HepG2 (cell line): ENCODE results near the gene ZNF584. TPM values are rescaled to one million over a fixed set of nuclear protein-coding genes. Genes with fewer than 3 reads are reported as not detected.

ENCODE experiments used
- ATAC-seq: fragments of 200-7000 bp; cut with Tn5 transposase; 3 replicates; pipeline ENCODE4 v1.9.1; 2020; ENCODE audit warnings: mild to moderate bottlenecking, moderate library complexity
- BruUV-seq: library from RNA; stranded (reverse); fragments of 400-500 nt; replicated peaks from 2 replicates; lab custom pipeline; 2021; lab: Mats Ljungman, UMichigan
- CTCF ChIA-PET: fragments of 300-600 bp; formaldehyde crosslinking; extraction: SDS; loops from one replicate; lab custom pipeline; 2021; ENCODE audit warnings: low total read pairs, inconsistent platforms, low intra/inter-chr PET ratio; lab: Yijun Ruan, JAX
- POLR2A ChIA-PET: fragments of 350-600 bp; sonication (Branson Sonifier 250); formaldehyde crosslinking; loops from one replicate; lab custom pipeline; 2020; ENCODE audit warnings: antibody characterized with exemption, inconsistent platforms; lab: Yijun Ruan, JAX
- DNase-seq: peaks from one replicate; pipeline ENCODE4 v3.0.0-alpha.2; 2015; ENCODE audit warnings: low spot score
- FAIRE-seq: peaks from 3 replicates; lab custom pipeline; 2011; peaks lifted over from hg19 to GRCh38; lab: Jason Lieb, UNC
- H2AFZ ChIP-seq: one replicate; pipeline ENCODE4 v1.6.1; 2011; ENCODE audit warnings: low read length, inconsistent platforms
- H3K27ac ChIP-seq: fragments of 300-600 bp; 3 replicates; pipeline ENCODE4 v1.8.0; 2011; ENCODE audit warnings: mixed run types, mild to moderate bottlenecking, mixed read lengths, low read length, inconsistent platforms; ENCODE audit not compliant: insufficient read depth; ENCODE audit errors: extremely low read length
- H3K27me3 ChIP-seq, 2 experiments: fragments of 200-600 bp in 1 of 2; 2 replicates in 1 of 2; 3 replicates in 1 of 2; pipeline versions ENCODE4 v1.6.0 to v1.8.0; 2011; ENCODE audit warnings: low read length in 2 of 2, mild to moderate bottlenecking in 2 of 2, moderate library complexity in 2 of 2, inconsistent platforms in 1 of 2; ENCODE audit not compliant: insufficient read depth in 2 of 2, control insufficient read depth in 1 of 2
- H3K36me3 ChIP-seq, 2 experiments: fragments of 200-600 bp in 1 of 2; replicated peaks in 1 of 2; 2 replicates in 1 of 2; 3 replicates in 1 of 2; pipeline versions ENCODE4 v1.5.1 to v1.8.0; 2011; ENCODE audit warnings: low read length in 2 of 2, inconsistent platforms in 1 of 2; ENCODE audit not compliant: insufficient read depth in 2 of 2, control insufficient read depth in 1 of 2
- H3K4me1 ChIP-seq: 2 replicates; pipeline ENCODE4 v1.5.1; 2012; ENCODE audit warnings: low read length, inconsistent platforms; ENCODE audit not compliant: insufficient read depth
- H3K4me2 ChIP-seq: 2 replicates; pipeline ENCODE4 v1.6.0; 2011; ENCODE audit warnings: low read depth, low read length, inconsistent platforms
- H3K4me3 ChIP-seq, 3 experiments: fragments of 200-600 bp in 1 of 3; sonication (generic), shearing (Covaris generic) in 1 of 3; replicated peaks in 1 of 3; 2 replicates each; pipeline ENCODE4 v1.5.1; 2011 to 2016; ENCODE audit warnings: low read length in 3 of 3, inconsistent platforms in 2 of 3, low read depth in 2 of 3, mild to moderate bottlenecking in 2 of 3, control low read depth in 1 of 3, mixed read lengths in 1 of 3; ENCODE audit not compliant: insufficient read depth in 1 of 3
- H3K79me2 ChIP-seq: one replicate; pipeline ENCODE4 v1.6.1; 2011; ENCODE audit warnings: low read length, inconsistent platforms; ENCODE audit not compliant: insufficient read depth
- H3K9ac ChIP-seq: 2 replicates; pipeline ENCODE4 v1.6.0; 2011; ENCODE audit warnings: mild to moderate bottlenecking, low read depth, low read length, inconsistent platforms; ENCODE audit not compliant: insufficient read depth
- H3K9me3 ChIP-seq: 2 replicates; pipeline ENCODE4 v1.5.1; 2012; ENCODE audit warnings: mild to moderate bottlenecking, low read length
- H4K20me1 ChIP-seq: 2 replicates; pipeline ENCODE4 v1.6.0; 2011; ENCODE audit warnings: inconsistent platforms, mild to moderate bottlenecking, low read length, moderate library complexity; ENCODE audit not compliant: insufficient read depth
- BRD4 ChIP-seq: sonication (generic); formaldehyde crosslinking; IDR thresholded peaks from 2 replicates; pipeline ENCODE4 v1.4.0; 2020; ENCODE audit warnings: missing genetic modification reagents
- ISX ChIP-seq: sonication (generic); formaldehyde crosslinking; conservative IDR thresholded peaks from 2 replicates; pipeline ENCODE4 v1.5.0; 2020; ENCODE audit warnings: missing genetic modification reagents
- RBFOX2 ChIP-seq: fragments of 200-400 bp; formaldehyde crosslinking; IDR thresholded peaks from 2 replicates; pipeline ENCODE4 v1.6.1; 2017; ENCODE audit warnings: low read depth, mild to moderate bottlenecking, low read length
- TGIF2 ChIP-seq: IDR thresholded peaks from 2 replicates; pipeline ENCODE4 v1.6.1; 2016; ENCODE audit warnings: control low read depth, missing compliant biosample characterization
- ZNF260 ChIP-seq: sonication (generic); formaldehyde crosslinking; IDR thresholded peaks from 2 replicates; pipeline ENCODE4 v1.4.0; 2020; ENCODE audit warnings: missing genetic modification reagents, low read depth, mild to moderate bottlenecking, borderline replicate concordance
- ZNF343 ChIP-seq: sonication (generic); formaldehyde crosslinking; IDR thresholded peaks from 2 replicates; pipeline ENCODE4 v1.4.0; 2020; ENCODE audit warnings: mild to moderate bottlenecking, missing genetic modification reagents
- ZNF543 ChIP-seq: sonication (generic); formaldehyde crosslinking; IDR thresholded peaks from 2 replicates; pipeline ENCODE4 v1.4.0; 2020; ENCODE audit warnings: mild to moderate bottlenecking, missing genetic modification reagents
- WGBS: methylation state at CpG from one replicate; pipeline ENCODE4 v1.1.6; 2017; ENCODE audit warnings: low lambda C conversion rate; 5-methylcytosine and 5-hydroxymethylcytosine counted together
- in situ Hi-C: cut with HindIII; loops from 2 replicates; pipeline ENCODE4 v1.10.0; 2017; ENCODE audit warnings: low pct_unique_long_range_greater_than_20kb; ENCODE audit not compliant: extremely low pct_ligation_motif_present
- intact Hi-C: fragments of 100-400 bp; cut with micrococcal nuclease; formaldehyde crosslinking; loops from one replicate; pipeline ENCODE4 v1.10.0; 2022; ENCODE audit not compliant: unreplicated experiment
- polyA plus RNA-seq, 8 experiments: library from polyadenylated mRNA; depleted of rRNA in 3 of 8; stranded (reverse) in 7 of 8; unstranded in 1 of 8; fragments of >200 nt; fragmentation: Illumina TruSeq in 4 of 8; extraction: Trizol in 4 of 8; gene quantifications; 2 replicates each; pipeline versions ENCODE4 v1.2.1 to v1.2.3, GENCODE V29; 2011 to 2016; ENCODE audit warnings: low read depth in 4 of 8, missing spikeins in 1 of 8, mixed read lengths in 1 of 8; ENCODE audit not compliant: insufficient read depth in 1 of 8
- total RNA-seq, 5 experiments: library from RNA; depleted of rRNA; stranded (reverse); fragments of >200 nt; fragmentation: Illumina TruSeq; extraction: Trizol; gene quantifications; 2 replicates each; pipeline ENCODE4 v1.2.3, GENCODE V29; 2016; ENCODE audit warnings: low read depth in 1 of 5
- TF ChIP-seq, protein P1 (sequence below): sonication (generic); formaldehyde crosslinking; IDR thresholded peaks from 2 replicates; pipeline ENCODE4 v1.9.0; 2021; ENCODE audit warnings: missing genetic modification reagents, mild to moderate bottlenecking, borderline replicate concordance
- TF ChIP-seq, protein P2 (sequence below): sonication (generic); formaldehyde crosslinking; IDR thresholded peaks from 2 replicates; pipeline ENCODE4 v1.5.0; 2020; ENCODE audit warnings: mild to moderate bottlenecking, missing genetic modification reagents, borderline replicate concordance
- TF ChIP-seq, protein P3 (sequence below): IDR thresholded peaks from 2 replicates; pipeline ENCODE4 v1.6.1; 2016; ENCODE audit warnings: control low read depth

Gene ZNF584
- total and polyA plus RNA-seq, 2 of the 13 experiments (the other 11 are each of a cell fraction or from before 2014, with no cell fraction given) = 2.4 to 7.0 TPM

DNA sequence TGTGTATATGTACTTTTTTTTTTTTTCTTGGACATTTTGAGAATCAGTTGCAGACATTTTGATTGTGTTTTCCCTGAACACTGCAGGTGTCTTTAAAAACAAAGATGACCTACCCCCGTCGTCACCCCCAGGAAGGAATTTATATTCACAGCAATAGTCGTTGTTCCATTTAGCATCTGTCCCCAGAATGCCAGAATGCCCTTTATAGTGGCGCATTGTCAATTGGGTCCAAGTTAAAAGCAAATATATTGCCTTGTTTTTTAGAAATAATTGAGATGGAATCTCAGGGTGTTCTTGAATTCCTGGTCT is 14.8 kb upstream of the ZNF584 start:
- WGBS = 97% methylated on average over 4 of the region's 4 CpGs
- no peak for FAIRE-seq
- no peak overlapping the region for H3K9ac ChIP-seq
- no peak overlapping the region for H2AFZ ChIP-seq
- BruUV-seq = no TSS peak
- POLR2A ChIA-PET = no interaction called here
- no peaks in the 10 kb centered on the region for H3K9me3 ChIP-seq
- no peak overlapping the region for H3K4me3 ChIP-seq
- no peak overlapping the region for H3K27ac ChIP-seq
- TF ChIP-seq RBFOX2 (peak; percentile 27; the same call in 1 of the 2 replicates), TGIF2 (CRISPR knock-in tag) (no peak)
- no peak for DNase-seq
- no peak overlapping the region for H3K4me2 ChIP-seq
- CTCF ChIA-PET = no interaction called here
- in situ Hi-C loops = no loop called here
- H4K20me1 ChIP-seq = peaks cover 37% of the 10 kb centered on the region
- no peaks in the 10 kb centered on the region for H3K27me3 ChIP-seq
- peaks cover 23% of the 10 kb centered on the region for H3K79me2 ChIP-seq
- H3K36me3 ChIP-seq = peaks cover 12 to 53% of the 10 kb centered on the region in 2 experiments
- peaks cover 22% of the 10 kb centered on the region for H3K4me1 ChIP-seq
- ATAC-seq = no peak
- intact Hi-C loops = no loop called here

DNA sequence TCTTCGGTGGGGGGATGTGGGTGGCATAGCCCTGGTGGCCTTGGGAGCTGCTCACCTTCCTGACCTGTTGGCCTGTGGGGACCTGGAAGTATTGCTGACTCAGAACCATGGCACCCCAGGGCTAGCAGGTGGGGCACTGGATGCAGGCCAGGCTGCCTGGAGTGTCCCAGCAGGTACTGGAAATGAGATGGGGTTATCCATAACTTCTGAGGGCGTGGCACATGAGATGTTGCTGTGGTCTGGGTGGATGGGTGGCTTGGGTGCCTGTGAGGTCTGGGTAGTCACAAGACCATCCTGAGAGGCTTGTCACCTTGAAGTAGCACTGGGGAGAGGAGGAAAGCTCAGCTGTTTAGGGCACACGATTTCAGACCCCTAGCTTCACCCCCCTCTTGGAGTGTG is 13.6 kb upstream of the ZNF584 start:
- Histone ChIP-seq H3K4me2 (no peak overlapping the region), H3K4me1 (peaks cover 21% of the 10 kb centered on the region), H3K27me3 (no peaks in the 10 kb centered on the region), H3K27ac (no peak overlapping the region), H3K36me3 (peaks cover 12 to 47% of the 10 kb centered on the region in 2 experiments), H3K9me3 (no peaks in the 10 kb centered on the region), H2AFZ (no peak overlapping the region), H3K9ac (no peak overlapping the region), H4K20me1 (peaks cover 32% of the 10 kb centered on the region), H3K79me2 (peaks cover 14% of the 10 kb centered on the region), H3K4me3 (no peak overlapping the region)
- FAIRE-seq (no peak), DNase-seq (no peak), ATAC-seq (peak; percentile 1; the same call in 2 of the 3 replicates)
- 88% methylated on average over 1 of the region's 3 CpGs for WGBS
- no TSS peak for BruUV-seq
- in situ Hi-C loops = no loop called here
- POLR2A ChIA-PET = no interaction called here
- intact Hi-C loops = no loop called here
- CTCF ChIA-PET = no interaction called here
- no peak for TF ChIP-seq BRD4
- TF ChIP-seq, protein P1, sequence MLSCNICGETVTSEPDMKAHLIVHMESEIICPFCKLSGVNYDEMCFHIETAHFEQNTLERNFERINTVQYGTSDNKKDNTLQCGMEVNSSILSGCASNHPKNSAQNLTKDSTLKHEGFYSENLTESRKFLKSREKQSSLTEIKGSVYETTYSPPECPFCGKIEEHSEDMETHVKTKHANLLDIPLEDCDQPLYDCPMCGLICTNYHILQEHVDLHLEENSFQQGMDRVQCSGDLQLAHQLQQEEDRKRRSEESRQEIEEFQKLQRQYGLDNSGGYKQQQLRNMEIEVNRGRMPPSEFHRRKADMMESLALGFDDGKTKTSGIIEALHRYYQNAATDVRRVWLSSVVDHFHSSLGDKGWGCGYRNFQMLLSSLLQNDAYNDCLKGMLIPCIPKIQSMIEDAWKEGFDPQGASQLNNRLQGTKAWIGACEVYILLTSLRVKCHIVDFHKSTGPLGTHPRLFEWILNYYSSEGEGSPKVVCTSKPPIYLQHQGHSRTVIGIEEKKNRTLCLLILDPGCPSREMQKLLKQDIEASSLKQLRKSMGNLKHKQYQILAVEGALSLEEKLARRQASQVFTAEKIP (CRISPR knock-in tag) = no peak
- no peak for TF ChIP-seq ZNF260 (CRISPR knock-in tag)
- 0 out of 2 replicates have a peak, but pooled peaks have one; percentile 33 for TF ChIP-seq ZNF343 (CRISPR knock-in tag)
- TF ChIP-seq ZNF543 (CRISPR knock-in tag) = no peak
- TF ChIP-seq, protein P2, sequence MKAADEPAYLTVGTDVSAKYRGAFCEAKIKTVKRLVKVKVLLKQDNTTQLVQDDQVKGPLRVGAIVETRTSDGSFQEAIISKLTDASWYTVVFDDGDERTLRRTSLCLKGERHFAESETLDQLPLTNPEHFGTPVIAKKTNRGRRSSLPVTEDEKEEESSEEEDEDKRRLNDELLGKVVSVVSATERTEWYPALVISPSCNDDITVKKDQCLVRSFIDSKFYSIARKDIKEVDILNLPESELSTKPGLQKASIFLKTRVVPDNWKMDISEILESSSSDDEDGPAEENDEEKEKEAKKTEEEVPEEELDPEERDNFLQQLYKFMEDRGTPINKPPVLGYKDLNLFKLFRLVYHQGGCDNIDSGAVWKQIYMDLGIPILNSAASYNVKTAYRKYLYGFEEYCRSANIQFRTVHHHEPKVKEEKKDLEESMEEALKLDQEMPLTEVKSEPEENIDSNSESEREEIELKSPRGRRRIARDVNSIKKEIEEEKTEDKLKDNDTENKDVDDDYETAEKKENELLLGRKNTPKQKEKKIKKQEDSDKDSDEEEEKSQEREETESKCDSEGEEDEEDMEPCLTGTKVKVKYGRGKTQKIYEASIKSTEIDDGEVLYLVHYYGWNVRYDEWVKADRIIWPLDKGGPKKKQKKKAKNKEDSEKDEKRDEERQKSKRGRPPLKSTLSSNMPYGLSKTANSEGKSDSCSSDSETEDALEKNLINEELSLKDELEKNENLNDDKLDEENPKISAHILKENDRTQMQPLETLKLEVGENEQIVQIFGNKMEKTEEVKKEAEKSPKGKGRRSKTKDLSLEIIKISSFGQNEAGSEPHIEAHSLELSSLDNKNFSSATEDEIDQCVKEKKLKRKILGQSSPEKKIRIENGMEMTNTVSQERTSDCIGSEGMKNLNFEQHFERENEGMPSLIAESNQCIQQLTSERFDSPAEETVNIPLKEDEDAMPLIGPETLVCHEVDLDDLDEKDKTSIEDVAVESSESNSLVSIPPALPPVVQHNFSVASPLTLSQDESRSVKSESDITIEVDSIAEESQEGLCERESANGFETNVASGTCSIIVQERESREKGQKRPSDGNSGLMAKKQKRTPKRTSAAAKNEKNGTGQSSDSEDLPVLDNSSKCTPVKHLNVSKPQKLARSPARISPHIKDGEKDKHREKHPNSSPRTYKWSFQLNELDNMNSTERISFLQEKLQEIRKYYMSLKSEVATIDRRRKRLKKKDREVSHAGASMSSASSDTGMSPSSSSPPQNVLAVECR (CRISPR knock-in tag) = no peak
- TF ChIP-seq, protein P3, sequence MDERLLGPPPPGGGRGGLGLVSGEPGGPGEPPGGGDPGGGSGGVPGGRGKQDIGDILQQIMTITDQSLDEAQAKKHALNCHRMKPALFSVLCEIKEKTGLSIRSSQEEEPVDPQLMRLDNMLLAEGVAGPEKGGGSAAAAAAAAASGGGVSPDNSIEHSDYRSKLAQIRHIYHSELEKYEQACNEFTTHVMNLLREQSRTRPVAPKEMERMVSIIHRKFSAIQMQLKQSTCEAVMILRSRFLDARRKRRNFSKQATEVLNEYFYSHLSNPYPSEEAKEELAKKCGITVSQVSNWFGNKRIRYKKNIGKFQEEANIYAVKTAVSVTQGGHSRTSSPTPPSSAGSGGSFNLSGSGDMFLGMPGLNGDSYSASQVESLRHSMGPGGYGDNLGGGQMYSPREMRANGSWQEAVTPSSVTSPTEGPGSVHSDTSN (CRISPR knock-in tag) = no peak
- TF ChIP-seq ISX (CRISPR knock-in tag) = no peak
